Measurements from ENCODE around the gene ADAMTS8. TPM values are rescaled to one million over a fixed set of nuclear protein-coding genes. Genes with fewer than 3 reads are reported as not detected.
A peak's percentile ranks its signal among the peaks of the same experiment; 100 is the strongest.

The ADAMTS8 gene
- total RNA-seq, 1 donor from 2014 or later = 4.8 TPM

DNA sequence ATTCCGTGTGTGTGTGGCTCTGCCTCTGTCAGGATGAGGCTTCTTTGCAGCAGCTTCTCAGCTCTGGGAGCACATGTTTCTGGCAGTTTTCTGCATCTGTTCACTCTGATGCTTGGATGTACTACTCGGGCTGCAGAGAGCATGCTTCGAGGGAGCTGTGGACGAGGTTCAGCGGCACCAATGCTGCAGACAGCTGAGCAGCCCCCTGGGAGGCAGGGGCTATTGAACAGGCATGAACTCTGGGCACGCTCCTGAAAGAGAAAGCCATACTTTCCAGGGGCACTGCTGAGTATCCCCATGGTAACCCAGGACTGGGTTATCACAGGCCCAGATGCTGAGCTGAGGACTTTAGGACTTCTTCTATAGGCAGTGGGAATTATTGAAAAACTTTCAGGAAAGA lies 33.8 kb downstream of the ADAMTS8 start:
- no peaks in the 10 kb centered on the region for H3K36me3 Mint-ChIP-seq
- no peak overlapping the region for H3K4me3 Mint-ChIP-seq
- no peaks in the 10 kb centered on the region for H3K9me3 Mint-ChIP-seq
- DNase-seq (ENCODE audit: extremely low spot score, unreplicated experiment) = no peak
- H3K4me1 Mint-ChIP-seq (ENCODE audit: unreplicated experiment) = peaks cover 28% of the 10 kb centered on the region
- no peak overlapping the region for H3K27ac Mint-ChIP-seq
- TF ChIP-seq, protein P1, sequence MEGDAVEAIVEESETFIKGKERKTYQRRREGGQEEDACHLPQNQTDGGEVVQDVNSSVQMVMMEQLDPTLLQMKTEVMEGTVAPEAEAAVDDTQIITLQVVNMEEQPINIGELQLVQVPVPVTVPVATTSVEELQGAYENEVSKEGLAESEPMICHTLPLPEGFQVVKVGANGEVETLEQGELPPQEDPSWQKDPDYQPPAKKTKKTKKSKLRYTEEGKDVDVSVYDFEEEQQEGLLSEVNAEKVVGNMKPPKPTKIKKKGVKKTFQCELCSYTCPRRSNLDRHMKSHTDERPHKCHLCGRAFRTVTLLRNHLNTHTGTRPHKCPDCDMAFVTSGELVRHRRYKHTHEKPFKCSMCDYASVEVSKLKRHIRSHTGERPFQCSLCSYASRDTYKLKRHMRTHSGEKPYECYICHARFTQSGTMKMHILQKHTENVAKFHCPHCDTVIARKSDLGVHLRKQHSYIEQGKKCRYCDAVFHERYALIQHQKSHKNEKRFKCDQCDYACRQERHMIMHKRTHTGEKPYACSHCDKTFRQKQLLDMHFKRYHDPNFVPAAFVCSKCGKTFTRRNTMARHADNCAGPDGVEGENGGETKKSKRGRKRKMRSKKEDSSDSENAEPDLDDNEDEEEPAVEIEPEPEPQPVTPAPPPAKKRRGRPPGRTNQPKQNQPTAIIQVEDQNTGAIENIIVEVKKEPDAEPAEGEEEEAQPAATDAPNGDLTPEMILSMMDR (conservative IDR thresholded peaks at IDR 0.05) = no peak
- H3K27me3 Mint-ChIP-seq = peaks cover 30% of the 10 kb centered on the region

DNA sequence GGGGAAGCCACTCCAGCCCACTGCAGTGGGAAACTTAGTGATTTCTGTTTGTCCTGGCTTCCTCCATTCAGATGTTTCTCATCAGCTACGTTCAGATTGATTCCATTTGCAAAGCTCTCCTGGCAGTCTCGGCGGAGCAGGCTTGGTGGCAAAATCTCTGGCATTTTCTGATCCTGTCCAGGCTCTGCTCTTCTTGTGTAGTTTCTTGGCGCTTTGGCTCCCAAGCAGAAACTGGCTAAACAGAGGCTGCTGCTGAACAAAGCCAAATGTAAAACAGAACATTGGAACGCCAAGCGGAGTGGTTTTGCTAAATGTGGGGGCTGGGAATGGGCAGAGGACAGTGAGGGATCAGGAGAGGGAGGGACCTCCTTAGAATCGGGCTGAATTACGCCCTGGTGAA lies 36.7 kb downstream of the ADAMTS8 start:
- H3K27ac Mint-ChIP-seq = no peak overlapping the region
- H3K9me3 Mint-ChIP-seq = no peaks in the 10 kb centered on the region
- TF ChIP-seq, protein P1 (conservative IDR thresholded peaks at IDR 0.05) = no peak
- peaks cover 24% of the 10 kb centered on the region for H3K27me3 Mint-ChIP-seq
- H3K36me3 Mint-ChIP-seq = no peaks in the 10 kb centered on the region
- no peak overlapping the region for H3K4me3 Mint-ChIP-seq
- H3K4me1 Mint-ChIP-seq (ENCODE audit: unreplicated experiment) = peaks cover 29% of the 10 kb centered on the region
- DNase-seq (ENCODE audit: extremely low spot score, unreplicated experiment) = no peak

DNA sequence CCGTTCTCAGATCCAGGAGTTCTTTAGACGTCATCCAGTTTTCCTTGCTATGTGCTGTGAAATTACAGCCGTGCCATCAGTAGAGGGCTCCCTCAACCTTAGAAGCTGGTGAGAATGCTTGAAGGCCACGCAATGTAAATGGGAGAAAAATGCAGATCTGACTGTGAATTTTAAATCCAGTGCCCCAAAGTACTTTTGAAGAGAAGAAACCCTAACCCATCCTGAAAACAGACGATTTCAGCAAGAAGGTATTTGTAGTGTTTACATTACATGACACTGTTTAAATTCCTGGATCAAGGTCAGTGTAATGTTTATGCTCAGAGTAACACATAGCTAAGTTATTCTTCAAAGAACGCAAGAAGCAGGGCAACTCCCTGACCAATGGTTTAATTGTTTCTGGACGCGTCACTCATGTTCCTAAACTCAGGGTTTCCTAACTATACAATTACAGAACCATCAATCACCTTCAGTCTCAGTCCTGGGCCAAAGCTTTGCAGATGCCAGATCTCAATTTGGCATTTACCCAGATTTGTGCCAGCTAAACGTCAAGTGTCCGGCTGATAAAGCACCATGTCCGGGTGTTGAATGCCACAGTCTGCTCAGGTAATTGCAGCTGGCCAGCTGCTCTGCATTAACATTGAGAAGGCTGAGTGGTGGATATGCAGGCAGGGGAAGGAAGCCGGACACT lies 38.2 kb downstream of the ADAMTS8 start:
- Mint-ChIP-seq H3K36me3 (no peaks in the 10 kb centered on the region), H3K27ac (no peak overlapping the region), H3K27me3 (peaks cover 22% of the 10 kb centered on the region)

DNA sequence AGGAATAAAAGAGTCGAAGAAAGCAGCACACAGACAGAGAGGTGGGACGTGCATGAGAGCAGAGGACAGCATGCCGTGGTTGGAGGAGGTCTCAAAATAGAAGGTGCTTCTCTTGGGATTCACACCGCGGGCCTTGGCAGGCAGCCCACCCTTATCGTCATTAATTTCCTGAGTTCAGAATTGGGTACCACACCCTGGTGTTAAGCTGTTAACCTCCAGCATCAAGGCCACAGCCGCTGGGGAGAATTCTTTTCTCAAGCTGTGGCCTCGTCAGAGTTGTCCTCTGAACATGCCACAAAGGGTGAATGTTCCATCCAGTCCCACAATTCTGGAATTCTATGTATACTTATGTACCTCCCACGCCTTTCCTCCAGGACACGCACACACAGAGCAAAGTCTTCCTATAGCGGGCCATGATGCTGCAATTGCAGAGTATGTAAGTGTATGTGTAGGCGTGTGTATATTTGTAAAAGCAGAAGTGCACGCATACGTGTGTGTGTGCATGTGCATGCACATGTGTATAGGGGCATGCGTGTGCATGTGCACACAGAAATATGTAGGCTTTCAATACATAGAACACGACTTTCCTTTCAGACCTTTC lies 39.0 kb downstream of the ADAMTS8 start:
- no peaks in the 10 kb centered on the region for H3K9me3 Mint-ChIP-seq
- H3K27me3 Mint-ChIP-seq = peaks cover 22% of the 10 kb centered on the region
- no peak overlapping the region for H3K27ac Mint-ChIP-seq
- no peak overlapping the region for H3K4me3 Mint-ChIP-seq
- H3K36me3 Mint-ChIP-seq = no peaks in the 10 kb centered on the region
- peaks cover 22% of the 10 kb centered on the region for H3K4me1 Mint-ChIP-seq (ENCODE audit: unreplicated experiment)
- no peak for DNase-seq (ENCODE audit: extremely low spot score, unreplicated experiment)
- TF ChIP-seq, protein P1 (conservative IDR thresholded peaks at IDR 0.05) = no peak

More for the DNA sequence above, 38.2 kb downstream of the ADAMTS8 start:
- no peak for DNase-seq (ENCODE audit: extremely low spot score, unreplicated experiment)
- H3K4me3 Mint-ChIP-seq = no peak overlapping the region
- TF ChIP-seq, protein P1 (conservative IDR thresholded peaks at IDR 0.05) = peak; percentile 44
- no peaks in the 10 kb centered on the region for H3K9me3 Mint-ChIP-seq
- peaks cover 29% of the 10 kb centered on the region for H3K4me1 Mint-ChIP-seq (ENCODE audit: unreplicated experiment)

DNA sequence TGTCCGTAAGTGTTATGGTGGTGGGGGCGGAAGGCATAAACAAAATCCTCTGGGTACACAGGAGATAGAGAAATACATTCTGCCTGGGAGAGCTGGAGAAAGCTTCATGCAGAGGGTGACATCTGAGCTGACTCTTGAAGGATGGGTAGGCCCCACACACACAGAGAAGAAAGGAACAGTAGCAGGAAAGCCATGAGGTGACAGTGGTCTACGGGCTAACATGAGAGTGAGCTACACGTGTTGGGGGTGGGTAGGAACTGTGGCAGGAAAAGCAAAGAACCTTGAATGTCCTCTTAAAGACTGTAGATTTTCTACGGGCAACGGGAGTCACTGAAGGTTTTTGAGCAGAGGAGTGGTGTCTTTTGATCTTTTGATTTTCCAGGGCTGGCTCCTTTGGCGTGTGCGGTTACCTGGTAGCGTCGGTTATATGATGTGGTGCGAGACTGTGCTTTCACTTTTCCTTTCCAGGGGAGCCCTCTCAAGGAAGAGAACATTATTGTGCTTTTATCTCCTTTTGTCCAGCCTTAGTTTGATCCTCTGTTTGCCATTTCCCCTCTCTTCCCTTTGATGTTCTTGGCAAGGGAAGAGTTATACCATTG lies 39.7 kb downstream of the ADAMTS8 start:
- H3K4me3 Mint-ChIP-seq = no peak overlapping the region
- peaks cover 21% of the 10 kb centered on the region for H3K27me3 Mint-ChIP-seq
- H3K9me3 Mint-ChIP-seq = no peaks in the 10 kb centered on the region
- peaks cover 27% of the 10 kb centered on the region for H3K4me1 Mint-ChIP-seq (ENCODE audit: unreplicated experiment)
- H3K27ac Mint-ChIP-seq = no peak overlapping the region
- no peak for DNase-seq (ENCODE audit: extremely low spot score, unreplicated experiment)
- TF ChIP-seq, protein P1 (conservative IDR thresholded peaks at IDR 0.05) = no peak
- H3K36me3 Mint-ChIP-seq = no peaks in the 10 kb centered on the region

Data from type B pancreatic cell (in vitro differentiated cells).